Measurements from ENCODE around the gene LYST. TPM values are rescaled to one million over a fixed set of nuclear protein-coding genes. Genes with fewer than 3 reads are reported as not detected.

LYST gene
- total RNA-seq, 1 experiment from 2014 or later: 1.7 TPM

DNA sequence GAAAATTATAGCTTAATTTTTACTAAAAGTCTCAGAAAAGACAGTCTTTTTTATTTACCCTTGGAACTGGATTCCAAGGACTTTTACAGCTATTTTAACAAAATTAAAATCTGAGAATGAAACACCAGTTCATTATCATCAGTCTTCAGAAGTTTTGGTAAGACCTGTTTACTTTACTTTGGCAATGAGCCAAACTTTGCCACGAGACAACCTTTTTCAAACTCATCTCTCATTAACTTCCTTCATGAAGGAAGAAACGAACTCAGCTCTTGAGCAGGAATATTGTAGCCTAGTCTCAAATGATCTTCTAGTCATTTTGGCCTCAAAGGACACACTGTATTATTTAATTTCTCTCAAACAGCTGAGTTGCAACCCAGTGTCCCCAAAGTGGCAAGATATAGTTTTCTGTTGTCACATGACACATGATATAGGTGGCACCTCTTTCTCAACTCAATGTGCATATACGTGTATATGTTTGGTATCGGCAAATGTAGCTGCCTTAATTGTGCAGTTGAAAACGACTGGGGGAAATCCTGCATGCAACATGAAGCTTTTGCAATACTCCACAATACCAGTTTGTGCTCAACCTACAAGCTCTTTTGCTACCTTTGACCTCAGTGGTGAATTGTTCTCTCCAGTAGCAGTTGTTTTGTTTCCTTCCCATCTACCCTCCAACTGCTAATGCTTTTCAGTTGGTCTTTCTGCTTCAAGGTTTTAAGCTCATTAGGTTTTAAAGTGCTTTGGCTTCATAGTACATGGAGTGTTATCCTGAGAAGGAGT, 208.8 kb downstream of the LYST start:
- H3K27ac ChIP-seq (ENCODE audit: low read depth, low read length, poor library complexity, severe bottlenecking): no peak overlapping the region
- H3K36me3 ChIP-seq (ENCODE audit: insufficient read depth, low read length, poor library complexity, severe bottlenecking): no peaks in the 10 kb centered on the region
- H3K4me3 ChIP-seq (ENCODE audit: low read depth, low read length, poor library complexity, severe bottlenecking): no peak overlapping the region
- no peaks in the 10 kb centered on the region for H3K9me3 ChIP-seq (ENCODE audit: low read depth, low read length, poor library complexity, severe bottlenecking)
- CTCF ChIA-PET: no interaction called here
- H3K27me3 ChIP-seq (replicated peaks; ENCODE audit: insufficient read depth, low read depth, low read length, poor library complexity): no peaks in the 10 kb centered on the region
- intact Hi-C loops (cut with micrococcal nuclease; ENCODE audit: unreplicated experiment): no loop called here
- POLR2A ChIA-PET (ENCODE audit: low non-redundant PET): no interaction called here
- H3K4me1 ChIP-seq (ENCODE audit: insufficient read depth, low read length, poor library complexity, severe bottlenecking): no peaks in the 10 kb centered on the region
- no peak for DNase-seq (ENCODE audit: low spot score)
- no TSS peak for BruUV-seq (replicated peaks)
- no peak for TF ChIP-seq EZH2 (IDR thresholded peaks at IDR 0.05; ENCODE audit: borderline replicate concordance, low read depth, low read length, poor library complexity, severe bottlenecking)
- TF ChIP-seq, protein P1, sequence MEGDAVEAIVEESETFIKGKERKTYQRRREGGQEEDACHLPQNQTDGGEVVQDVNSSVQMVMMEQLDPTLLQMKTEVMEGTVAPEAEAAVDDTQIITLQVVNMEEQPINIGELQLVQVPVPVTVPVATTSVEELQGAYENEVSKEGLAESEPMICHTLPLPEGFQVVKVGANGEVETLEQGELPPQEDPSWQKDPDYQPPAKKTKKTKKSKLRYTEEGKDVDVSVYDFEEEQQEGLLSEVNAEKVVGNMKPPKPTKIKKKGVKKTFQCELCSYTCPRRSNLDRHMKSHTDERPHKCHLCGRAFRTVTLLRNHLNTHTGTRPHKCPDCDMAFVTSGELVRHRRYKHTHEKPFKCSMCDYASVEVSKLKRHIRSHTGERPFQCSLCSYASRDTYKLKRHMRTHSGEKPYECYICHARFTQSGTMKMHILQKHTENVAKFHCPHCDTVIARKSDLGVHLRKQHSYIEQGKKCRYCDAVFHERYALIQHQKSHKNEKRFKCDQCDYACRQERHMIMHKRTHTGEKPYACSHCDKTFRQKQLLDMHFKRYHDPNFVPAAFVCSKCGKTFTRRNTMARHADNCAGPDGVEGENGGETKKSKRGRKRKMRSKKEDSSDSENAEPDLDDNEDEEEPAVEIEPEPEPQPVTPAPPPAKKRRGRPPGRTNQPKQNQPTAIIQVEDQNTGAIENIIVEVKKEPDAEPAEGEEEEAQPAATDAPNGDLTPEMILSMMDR (conservative IDR thresholded peaks at IDR 0.05; ENCODE audit: low read depth, low read length): no peak

DNA sequence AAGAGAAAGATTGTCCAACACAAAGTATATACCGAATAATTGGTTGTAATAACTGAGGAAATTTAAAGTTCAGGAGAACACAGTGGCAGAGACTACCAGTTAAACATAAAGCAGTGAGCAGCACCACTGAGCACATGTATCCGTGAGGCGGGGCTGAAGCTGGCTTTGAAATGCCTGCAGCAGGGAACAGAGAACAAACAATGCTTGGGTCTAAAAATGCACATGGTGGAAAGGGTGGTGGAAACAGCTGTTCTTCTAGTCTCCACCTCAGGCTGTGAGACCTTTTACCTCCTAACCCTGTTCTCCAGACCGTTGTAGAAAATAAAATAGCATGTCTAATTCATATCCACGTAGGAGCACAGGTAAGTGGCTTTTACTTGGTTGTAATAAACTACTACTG, 209.4 kb downstream of the LYST start:
- no peaks in the 10 kb centered on the region for H3K27me3 ChIP-seq (replicated peaks; ENCODE audit: insufficient read depth, low read depth, low read length, poor library complexity)
- H3K36me3 ChIP-seq (ENCODE audit: insufficient read depth, low read length, poor library complexity, severe bottlenecking): no peaks in the 10 kb centered on the region
- intact Hi-C loops (cut with micrococcal nuclease; ENCODE audit: unreplicated experiment): no loop called here
- no peaks in the 10 kb centered on the region for H3K9me3 ChIP-seq (ENCODE audit: low read depth, low read length, poor library complexity, severe bottlenecking)
- no peak for TF ChIP-seq EZH2 (IDR thresholded peaks at IDR 0.05; ENCODE audit: borderline replicate concordance, low read depth, low read length, poor library complexity, severe bottlenecking)
- TF ChIP-seq, protein P1 (conservative IDR thresholded peaks at IDR 0.05; ENCODE audit: low read depth, low read length): no peak
- H3K4me3 ChIP-seq (ENCODE audit: low read depth, low read length, poor library complexity, severe bottlenecking): no peak overlapping the region
- H3K27ac ChIP-seq (ENCODE audit: low read depth, low read length, poor library complexity, severe bottlenecking): no peak overlapping the region
- DNase-seq (ENCODE audit: low spot score): no peak
- ChIA-PET CTCF (no interaction called here), POLR2A (ENCODE audit: low non-redundant PET) (no interaction called here)
- no TSS peak for BruUV-seq (replicated peaks)
- no peaks in the 10 kb centered on the region for H3K4me1 ChIP-seq (ENCODE audit: insufficient read depth, low read length, poor library complexity, severe bottlenecking)

DNA sequence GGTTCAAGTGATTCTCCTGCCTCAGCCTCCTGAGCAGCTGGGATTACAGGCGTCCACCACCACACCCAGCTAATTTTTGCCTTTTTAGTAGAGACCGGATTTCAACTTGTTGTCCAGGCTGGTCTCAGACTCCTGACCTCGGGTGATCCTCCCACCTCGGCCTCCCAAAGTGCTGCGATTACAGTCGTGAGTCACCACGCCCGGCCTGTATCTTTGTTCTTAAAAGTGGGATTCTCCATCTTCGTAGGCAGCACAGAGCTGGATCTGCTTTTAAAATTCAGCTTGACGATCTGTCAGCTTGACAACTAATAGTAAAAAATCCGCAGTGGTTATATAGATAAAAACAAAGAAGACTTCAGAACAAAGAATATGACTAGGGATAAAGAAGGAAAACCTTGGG, 214.3 kb downstream of the LYST start:
- no peak for DNase-seq (ENCODE audit: low spot score)
- TF ChIP-seq, protein P1 (conservative IDR thresholded peaks at IDR 0.05; ENCODE audit: low read depth, low read length): no peak
- no peak for TF ChIP-seq EZH2 (IDR thresholded peaks at IDR 0.05; ENCODE audit: borderline replicate concordance, low read depth, low read length, poor library complexity, severe bottlenecking)
- POLR2A ChIA-PET (ENCODE audit: low non-redundant PET): no interaction called here
- no peaks in the 10 kb centered on the region for H3K27me3 ChIP-seq (replicated peaks; ENCODE audit: insufficient read depth, low read depth, low read length, poor library complexity)
- intact Hi-C loops (cut with micrococcal nuclease; ENCODE audit: unreplicated experiment): no loop called here
- H3K27ac ChIP-seq (ENCODE audit: low read depth, low read length, poor library complexity, severe bottlenecking): no peak overlapping the region
- BruUV-seq (replicated peaks): no TSS peak
- no peak overlapping the region for H3K4me3 ChIP-seq (ENCODE audit: low read depth, low read length, poor library complexity, severe bottlenecking)
- no peaks in the 10 kb centered on the region for H3K4me1 ChIP-seq (ENCODE audit: insufficient read depth, low read length, poor library complexity, severe bottlenecking)
- no peaks in the 10 kb centered on the region for H3K36me3 ChIP-seq (ENCODE audit: insufficient read depth, low read length, poor library complexity, severe bottlenecking)
- no peaks in the 10 kb centered on the region for H3K9me3 ChIP-seq (ENCODE audit: low read depth, low read length, poor library complexity, severe bottlenecking)
- CTCF ChIA-PET: no interaction called here
